GM21786 (cell line): ENCODE measurements around the gene RNF212.

Experiments
- ATAC-seq: cut with Tn5 transposase; IDR thresholded peaks from one replicate; pipeline ENCODE4 v1.9.1; 2021; ENCODE audit not compliant: unreplicated experiment

The RNF212 gene

GRCh38 chr4:1022051-1022738 lies 91.2 kb downstream of the RNF212 start:
- ATAC-seq: no peak
